GM12872 (cell line): Measurements from ENCODE around the gene SEC14L2.

Source experiments
- TF ChIP-seq, protein P1 (sequence below): IDR thresholded peaks from 3 replicates; pipeline ENCODE4 v1.5.1; 2011; ENCODE audit warnings: low read depth, mild to moderate bottlenecking, low read length, moderate library complexity; ENCODE audit not compliant: insufficient read depth

The SEC14L2 gene

DNA sequence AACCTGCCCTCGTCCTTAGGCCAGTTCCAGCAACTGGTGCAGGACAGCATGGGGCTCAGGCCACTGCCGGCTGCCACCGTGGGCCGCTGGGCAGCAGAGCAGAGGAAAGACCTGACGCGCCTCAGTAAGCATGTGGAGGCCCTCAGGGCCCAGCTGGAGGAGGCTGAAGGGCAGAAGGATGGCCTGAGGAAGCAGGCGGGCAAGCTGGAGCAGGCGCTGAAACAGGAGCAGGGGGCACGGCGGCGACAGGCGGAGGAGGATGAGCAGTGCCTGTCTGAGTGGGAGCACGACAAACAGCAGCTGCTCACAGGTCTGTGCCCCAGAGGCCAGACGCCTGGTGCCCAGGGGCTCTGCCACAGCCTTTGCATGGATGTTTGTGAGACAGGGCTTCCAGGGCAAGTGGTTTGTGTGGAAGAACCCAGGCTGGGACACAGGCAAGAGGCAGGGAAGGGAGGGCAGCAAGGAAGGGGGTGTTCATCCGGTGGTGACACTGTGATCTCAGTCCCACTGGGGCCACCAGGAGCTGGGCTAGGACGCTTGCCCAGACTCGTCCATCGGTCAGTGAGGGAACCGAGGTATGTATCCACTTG is 26.1 kb upstream of the SEC14L2 start:
- TF ChIP-seq, protein P1, sequence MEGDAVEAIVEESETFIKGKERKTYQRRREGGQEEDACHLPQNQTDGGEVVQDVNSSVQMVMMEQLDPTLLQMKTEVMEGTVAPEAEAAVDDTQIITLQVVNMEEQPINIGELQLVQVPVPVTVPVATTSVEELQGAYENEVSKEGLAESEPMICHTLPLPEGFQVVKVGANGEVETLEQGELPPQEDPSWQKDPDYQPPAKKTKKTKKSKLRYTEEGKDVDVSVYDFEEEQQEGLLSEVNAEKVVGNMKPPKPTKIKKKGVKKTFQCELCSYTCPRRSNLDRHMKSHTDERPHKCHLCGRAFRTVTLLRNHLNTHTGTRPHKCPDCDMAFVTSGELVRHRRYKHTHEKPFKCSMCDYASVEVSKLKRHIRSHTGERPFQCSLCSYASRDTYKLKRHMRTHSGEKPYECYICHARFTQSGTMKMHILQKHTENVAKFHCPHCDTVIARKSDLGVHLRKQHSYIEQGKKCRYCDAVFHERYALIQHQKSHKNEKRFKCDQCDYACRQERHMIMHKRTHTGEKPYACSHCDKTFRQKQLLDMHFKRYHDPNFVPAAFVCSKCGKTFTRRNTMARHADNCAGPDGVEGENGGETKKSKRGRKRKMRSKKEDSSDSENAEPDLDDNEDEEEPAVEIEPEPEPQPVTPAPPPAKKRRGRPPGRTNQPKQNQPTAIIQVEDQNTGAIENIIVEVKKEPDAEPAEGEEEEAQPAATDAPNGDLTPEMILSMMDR, result no peak

DNA sequence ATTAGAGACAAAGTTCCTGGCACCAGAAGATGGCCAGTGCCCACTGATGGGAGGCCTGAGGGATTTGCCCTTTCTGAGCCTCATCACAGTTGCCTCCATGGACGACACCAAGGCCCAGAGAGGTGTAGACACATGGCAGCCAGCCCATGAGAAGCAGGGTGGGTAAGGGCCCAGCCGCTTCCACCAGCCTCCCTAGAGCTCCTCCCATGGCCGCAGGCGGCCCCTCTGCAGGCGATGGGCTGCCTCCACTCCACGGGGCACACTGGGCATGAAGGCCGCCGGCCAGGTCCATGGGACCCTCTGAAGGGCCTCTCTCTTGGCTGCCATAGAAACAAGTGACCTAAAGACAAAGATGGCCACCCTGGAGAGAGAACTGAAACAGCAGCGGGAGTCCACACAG is 25.5 kb upstream of the SEC14L2 start:
- TF ChIP-seq, protein P1, result no peak

DNA sequence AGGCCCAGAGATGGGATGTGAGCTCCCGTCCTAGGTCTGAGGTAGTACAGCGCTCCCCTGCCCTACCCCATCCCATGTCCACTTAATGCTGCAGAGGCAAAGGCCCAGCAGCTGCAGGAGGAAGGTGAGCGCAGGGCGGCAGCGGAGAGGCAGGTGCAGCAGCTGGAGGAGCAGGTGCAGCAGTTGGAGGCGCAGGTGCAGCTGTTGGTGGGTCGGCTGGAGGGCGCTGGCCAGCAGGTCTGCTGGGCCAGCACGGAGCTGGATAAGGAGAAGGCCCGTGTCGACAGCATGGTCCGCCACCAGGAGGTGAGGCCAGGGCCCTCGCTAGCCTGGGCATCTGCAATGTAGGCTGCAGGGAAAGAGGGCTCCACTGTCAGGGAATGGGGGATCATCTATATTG is 24.8 kb upstream of the SEC14L2 start:
- TF ChIP-seq, protein P1, result no peak

- TF ChIP-seq, protein P1, result no peak
Observed at GRCh38 chr22:30372915-30373314, 23.9 kb upstream of the SEC14L2 start.

DNA sequence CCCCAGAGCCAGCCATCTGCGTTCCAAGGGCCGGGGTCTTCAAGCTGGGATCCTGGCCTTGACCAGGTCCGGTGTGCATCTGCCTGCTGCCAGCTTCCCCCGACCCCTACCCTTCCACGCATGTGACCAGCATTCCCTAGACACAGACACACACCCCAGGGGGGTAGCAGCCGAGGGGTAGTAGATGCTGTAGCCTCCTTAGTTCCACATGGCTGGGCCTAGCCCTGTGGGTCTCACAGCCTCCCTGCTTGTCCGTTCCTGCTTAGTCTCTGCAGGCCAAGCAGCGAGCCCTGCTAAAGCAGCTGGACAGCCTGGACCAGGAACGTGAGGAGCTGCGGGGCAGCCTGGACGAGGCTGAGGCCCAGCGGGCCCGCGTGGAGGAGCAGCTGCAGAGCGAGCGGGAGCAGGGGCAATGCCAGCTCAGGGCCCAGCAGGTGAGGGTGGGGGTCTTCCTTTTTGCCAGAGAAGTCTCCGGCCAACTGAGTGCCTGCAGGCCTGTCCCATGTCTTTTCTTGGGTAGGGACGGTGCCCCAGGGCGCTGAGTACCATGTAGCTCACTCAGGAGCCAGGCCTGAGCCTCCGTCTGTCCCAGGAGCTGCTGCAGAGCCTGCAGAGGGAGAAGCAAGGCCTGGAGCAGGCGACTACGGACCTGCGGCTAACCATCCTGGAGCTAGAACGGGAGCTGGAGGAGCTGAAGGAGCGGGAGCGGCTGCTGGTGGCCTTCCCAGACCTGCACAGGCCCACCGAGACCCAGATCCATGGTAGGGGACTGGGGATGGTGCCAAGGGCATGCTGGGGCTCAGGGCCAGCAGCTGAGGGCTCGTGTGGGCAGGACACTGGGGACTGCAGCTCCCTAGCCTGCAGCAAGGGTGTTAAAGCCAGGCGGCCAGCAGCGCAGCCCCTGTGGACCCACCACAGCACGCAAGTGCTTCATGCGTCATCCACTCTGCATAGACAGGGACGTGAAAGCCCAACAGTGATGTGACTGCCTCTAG is 23.2 kb upstream of the SEC14L2 start:
- TF ChIP-seq, protein P1, result no peak

GRCh38 chr22:30375312-30375849 is 21.4 kb upstream of the SEC14L2 start:
- TF ChIP-seq, protein P1, result no peak

- TF ChIP-seq, protein P1, result no peak
Observed at GRCh38 chr22:30380011-30380410, 16.8 kb upstream of the SEC14L2 start.
